RPMI7951 (cell line): Measurements from ENCODE around the gene WDR70. TPM values are rescaled to one million over a fixed set of nuclear protein-coding genes. Genes with fewer than 3 reads are reported as not detected.
A peak's percentile ranks its signal among the peaks of the same experiment; 100 is the strongest.
"Not testable (repeated sequence)": the region's sequence is repeated elsewhere in the genome, so short reads cannot be mapped to it uniquely, and the experiment has no call there.

Source experiments
- DNase-seq: peaks from one replicate; pipeline ENCODE4 v3.0.0-alpha.2; 2012; ENCODE audit warnings: low read depth
- total RNA-seq: library from RNA; depleted of rRNA; stranded (reverse); fragments of >200 nt; shearing (Covaris generic); gene quantifications from 2 replicates; pipeline ENCODE4 v1.2.3, GENCODE V29; 2014

WDR70 gene
- total RNA-seq, 1 experiment from 2014 or later = 34.1 TPM

DNA sequence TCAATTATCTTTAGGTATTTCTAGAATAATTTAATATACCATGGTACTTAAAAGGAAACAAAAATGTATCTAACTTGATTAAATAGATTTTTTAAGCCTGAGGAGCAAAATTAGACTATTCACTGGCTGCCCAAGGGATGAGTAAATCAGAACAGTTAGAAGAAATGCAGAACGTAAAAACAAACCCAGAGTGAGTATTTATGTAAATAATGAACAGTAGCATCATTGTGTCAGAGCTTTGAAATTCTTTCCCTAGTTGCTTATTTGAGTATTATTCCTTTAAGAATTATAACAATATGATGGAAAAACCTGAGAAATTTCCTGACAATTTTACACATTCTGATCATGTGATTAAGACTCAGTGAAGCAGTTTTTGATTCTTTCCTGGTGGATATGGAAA, 259.8 kb downstream of the WDR70 start:
- DNase-seq = no peak

- DNase-seq = no peak
Measured at GRCh38 chr5:37640088-37640487, 261.0 kb downstream of the WDR70 start.

DNA sequence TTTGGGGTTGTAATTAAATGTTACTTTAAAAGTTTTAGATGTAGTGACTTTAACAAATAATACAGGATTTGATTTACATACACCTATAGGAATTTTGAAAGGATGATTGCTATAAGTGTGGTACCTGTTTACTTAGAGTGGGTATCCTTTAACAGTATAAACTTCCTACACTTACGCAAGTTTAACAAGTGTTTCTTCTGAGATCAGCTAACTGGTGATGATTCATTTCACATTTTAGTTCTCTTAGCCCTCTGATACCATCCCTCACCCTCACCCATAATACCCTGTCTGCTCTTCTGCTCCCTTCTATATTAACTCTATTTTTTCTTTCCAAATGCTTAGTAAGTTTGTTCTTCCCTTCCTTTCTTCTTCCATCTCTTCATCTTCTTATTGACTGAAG, 262.8 kb downstream of the WDR70 start:
- no peak for DNase-seq

- no peak for DNase-seq
Measured at GRCh38 chr5:37645707-37646106, 266.6 kb downstream of the WDR70 start.

DNA sequence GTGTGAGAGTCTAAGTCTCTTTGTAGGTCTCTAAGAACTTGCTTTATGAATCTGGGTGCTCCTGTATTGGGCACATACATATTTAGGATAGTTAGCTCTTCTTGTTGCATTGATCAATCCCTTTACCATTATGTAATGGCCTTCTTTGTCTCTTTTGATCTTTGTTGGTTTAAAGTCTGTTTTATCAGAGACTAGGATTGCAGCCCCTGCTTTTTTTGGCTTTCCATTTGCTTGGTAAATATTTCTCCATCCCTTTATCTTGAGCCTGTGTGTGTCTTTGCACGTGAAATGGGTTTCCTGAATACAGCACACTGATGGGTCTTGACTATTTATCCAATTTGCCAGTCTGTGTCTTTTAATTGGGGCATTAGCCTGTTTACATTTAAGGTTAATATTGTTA, 275.4 kb downstream of the WDR70 start:
- DNase-seq = not testable (repeated sequence)

DNA sequence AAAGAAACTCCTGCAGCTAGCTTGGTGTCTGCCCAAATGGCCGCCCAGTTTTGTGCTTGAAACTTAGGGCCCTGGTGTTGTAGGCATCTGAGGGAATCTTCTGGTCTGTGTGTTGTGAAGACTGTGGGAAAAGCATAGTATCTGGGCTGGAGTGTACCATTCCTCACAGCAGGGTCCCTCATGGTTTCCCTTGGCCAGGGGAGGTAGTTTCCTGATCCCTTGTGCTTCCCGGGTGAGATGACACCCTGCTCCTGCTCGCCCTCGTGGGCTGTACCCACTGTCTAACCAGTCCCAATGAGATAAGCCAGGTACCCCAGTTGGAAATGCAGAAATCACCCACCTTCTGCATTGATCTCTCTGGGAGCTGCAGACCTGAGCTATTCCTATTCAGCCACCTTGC, 277.9 kb downstream of the WDR70 start:
- DNase-seq = no peak

GRCh38 chr5:37658440-37658839, 279.3 kb downstream of the WDR70 start:
- DNase-seq = peak; percentile 68

- no peak for DNase-seq
Measured at GRCh38 chr5:37660319-37660718, 281.2 kb downstream of the WDR70 start.

DNA sequence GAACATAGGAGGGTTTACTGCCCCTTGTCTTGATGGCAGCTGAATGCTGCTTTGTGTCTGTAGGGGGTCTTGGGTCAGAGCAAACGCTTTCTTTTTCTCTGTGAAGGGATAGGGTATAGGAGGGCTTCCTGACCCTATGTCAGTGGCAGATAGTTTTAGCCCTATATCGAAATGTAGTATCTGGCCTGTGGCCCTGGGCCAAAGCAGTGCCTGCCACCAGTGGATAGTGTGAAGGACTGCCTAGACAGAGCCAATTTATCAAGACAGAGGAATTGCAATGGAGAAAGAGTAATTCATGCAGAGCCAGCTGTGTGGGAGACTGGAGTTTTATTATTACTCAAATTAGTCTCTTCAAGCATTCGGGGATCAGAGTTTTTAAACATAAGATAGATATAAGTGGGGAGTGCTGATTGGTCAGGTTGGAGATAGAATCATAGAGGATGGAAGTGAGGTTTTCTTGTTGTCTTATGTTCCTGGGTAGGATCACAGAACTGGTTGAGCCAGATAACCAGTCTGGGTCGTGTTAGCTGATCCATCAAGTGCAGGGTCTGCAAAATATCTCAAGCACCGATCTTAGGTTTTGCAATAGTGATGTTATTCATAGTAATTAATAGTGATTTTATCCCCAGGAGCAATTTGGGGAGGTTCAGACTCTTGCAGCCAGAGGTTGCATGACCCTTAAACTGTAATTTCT, 282.3 kb downstream of the WDR70 start:
- no peak for DNase-seq

DNA sequence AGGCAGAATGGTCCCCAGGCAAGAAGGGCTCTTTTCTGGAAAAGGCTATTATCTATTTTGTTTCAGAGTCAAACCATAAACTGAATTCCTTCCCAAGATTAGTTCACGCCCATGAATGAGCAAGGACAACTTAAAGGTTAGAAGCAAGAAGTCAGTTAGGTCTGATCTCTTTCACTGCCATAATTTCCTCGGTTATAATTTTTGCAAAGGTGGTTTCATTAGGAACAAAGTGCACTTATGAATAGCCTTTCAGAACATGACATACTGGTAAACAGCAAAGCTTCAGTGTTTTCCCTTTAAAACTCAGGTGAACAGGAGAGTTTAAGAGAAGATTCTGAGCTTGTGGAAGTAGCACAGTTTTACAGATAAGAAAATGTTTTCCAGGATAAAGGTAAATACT, 282.8 kb downstream of the WDR70 start:
- DNase-seq = no peak

DNA sequence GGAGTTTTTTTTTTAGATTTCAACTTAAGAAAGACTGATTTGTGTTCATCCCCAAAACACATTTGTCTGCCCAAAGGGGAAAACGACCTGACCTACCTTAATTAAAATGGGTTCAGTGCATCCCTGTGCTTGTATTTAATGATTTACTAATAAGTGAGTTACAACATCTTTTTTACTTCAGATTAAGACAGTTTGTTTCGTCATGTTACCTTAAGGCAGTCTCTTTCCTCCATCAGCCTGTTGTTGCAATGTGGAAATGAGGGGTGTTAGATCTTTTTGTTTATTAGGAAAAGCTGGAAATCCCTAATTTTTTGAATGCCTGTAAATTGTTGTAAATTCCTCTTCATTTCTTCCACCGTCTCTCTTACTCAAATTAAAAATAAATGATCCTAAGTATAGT, 283.2 kb downstream of the WDR70 start:
- no peak for DNase-seq

DNA sequence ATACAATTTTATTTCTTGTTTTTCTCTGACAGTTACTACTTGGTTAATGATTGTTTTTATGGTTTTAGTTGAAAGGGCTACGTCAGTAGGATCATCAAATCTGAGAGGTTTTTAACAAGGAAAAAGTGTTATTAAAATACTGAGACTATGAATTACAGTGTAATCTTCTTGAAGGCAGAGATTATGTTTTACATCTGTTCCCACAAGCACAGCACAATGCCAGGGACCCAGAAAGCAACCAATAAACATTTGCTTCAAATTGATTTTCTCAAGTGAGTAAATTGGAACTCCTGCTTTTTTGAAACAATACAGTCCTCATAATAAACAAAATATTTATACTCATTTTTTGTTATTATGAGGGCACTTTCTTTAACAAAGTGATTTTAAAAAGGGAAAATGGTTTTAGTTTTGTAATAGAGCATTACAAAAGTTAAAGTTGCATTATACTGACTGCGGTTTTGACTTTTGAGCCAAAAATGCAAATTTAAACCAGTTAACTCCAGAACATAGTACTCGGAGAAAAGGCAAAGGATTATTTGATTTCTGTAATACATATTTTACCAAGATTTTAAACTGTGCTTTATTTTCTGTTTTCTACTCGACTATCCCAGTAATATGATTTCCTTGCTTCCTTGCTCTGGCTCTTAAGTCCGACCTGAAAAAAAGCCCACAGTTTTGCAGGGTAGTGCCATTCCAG, 283.8 kb downstream of the WDR70 start:
- no peak for DNase-seq

- DNase-seq = no peak
Measured at GRCh38 chr5:37663538-37663937, 284.4 kb downstream of the WDR70 start.

DNA sequence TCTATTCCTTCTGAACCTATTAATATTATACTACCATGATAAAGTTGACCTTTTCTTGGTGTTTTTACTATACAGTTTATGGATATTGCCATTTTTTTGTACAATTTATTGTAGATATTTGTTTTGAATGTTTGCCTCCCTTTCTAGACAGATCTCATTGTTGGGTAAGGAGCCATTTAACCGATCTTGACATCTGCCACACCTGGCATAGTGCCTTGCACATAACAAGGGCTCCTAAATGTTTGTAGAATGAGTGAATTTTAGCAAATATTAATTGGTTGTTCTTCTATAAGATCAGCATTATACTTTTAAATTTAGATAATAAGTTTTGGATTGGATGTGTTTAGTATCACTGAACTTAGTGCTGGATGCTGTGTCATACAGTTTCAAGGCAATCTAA, 285.4 kb downstream of the WDR70 start:
- DNase-seq = no peak

DNA sequence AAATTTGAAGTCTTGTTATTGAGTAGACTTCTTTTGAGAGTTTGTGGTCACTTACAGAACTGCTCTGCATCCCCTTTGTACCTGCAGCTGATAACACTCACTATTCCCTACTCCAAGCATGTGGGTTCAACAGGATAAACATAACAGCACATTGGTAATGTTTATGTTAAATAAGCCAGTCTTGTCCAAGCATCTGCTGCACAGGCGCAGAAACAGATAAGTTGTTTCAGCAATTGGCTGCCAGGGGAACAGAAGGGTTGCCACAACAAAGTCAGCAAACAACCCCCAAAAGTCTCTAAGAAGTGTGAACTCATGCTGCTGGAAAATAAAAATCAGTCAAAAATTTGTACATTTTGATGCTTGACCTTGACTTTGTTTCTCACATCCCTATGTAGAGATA, 286.2 kb downstream of the WDR70 start:
- peak; percentile 48 for DNase-seq

- DNase-seq = no peak
Measured at GRCh38 chr5:37665889-37666288, 286.8 kb downstream of the WDR70 start.

GRCh38 chr5:37667430-37667829, 288.3 kb downstream of the WDR70 start:
- DNase-seq = no peak

DNA sequence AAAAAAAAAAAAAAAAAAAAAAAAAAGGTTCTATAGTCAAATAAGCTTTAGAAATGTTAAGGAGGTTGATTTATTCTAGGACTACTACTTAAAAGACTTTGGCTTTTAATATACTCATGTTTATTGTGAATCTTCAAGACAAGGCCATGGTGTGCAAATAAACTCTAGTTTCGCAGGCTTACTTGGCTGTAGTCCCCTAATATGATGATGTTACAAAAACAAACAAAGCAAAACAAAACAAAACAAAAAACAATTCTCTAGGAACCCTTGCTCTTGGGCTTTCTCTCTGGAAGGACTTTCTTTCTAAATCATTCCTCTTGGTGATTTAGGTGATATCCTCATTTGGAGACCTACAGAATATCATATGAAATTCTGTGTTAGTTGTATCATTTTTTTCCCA, 288.7 kb downstream of the WDR70 start:
- no peak for DNase-seq

DNA sequence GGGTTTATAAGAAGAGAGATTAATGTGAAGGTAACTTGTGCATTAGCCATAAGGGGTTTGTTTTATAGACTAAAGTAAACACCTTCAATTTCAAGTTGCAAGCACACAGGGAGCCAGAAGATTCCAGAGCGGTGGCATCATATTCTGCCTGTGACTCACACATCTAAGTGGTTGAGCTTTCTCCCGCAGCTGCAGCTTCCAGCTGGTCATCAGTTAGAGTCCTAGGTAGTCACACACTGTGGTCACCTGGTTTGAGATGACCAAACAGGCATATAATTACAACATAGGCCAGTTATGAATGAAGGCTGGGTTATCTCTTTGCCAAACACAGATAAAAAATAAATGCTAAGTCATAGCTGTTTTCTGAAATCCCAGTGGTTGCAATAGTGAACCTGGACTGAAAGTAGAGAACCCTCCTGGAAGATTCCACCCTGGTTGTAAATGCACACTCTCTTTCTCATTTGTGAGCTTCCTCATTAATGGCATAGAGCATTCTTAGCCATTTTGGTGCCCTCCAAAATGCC, 289.5 kb downstream of the WDR70 start:
- DNase-seq = peak; percentile 96

- DNase-seq = not testable (repeated sequence)
Measured at GRCh38 chr5:37672118-37672588, 293.0 kb downstream of the WDR70 start.

DNA sequence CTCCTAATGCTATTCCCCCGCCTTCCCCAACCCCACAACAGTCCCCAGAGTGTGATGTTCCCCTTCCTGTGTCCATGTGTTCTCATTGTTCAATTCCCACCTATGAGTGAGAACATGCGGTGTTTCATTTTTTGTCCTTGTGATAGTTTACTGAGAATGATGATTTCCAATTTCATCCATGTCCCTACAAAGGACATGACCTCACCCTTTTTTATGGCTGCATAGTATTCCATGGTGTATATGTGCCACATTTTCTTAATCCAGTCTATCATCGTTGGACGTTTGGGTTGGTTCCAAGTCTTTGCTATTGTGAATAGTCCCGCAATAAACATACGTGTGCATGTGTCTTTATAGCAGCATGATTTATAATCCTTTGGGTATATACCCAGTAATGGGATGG, 295.2 kb downstream of the WDR70 start:
- not testable (repeated sequence) for DNase-seq

DNA sequence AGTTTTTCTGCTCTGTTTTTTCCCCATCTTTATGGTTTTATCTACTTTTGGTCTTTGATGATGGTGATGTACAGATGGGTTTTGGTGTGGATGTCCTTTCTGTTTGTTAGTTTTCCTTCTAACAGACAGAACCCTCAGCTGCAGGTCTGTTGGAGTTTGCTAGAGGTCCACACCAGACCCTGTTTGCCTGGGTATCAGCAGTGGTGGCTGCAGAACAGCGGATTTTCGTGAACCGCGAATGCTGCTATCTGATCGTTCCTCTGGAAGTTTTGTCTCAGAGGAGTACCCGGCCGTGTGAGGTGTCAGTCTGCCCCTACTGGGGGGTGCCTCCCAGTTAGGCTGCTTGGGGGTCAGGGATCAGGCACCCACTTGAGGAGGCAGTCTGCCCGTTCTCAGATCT, 300.2 kb downstream of the WDR70 start:
- not testable (repeated sequence) for DNase-seq

GRCh38 chr5:37679903-37680302, 300.8 kb downstream of the WDR70 start:
- peak; percentile 52 for DNase-seq
